Peyer's patch (tissue), 4 donors: ENCODE measurements around the gene CDKAL1.

Experiments
- POLR2A ChIP-seq, 2 donors: fragments of 450-650 bp; IDR thresholded peaks; one replicate each; pipeline ENCODE4 v1.5.1; 2017; ENCODE audit warnings: antibody characterized with exemption in 2 of 2, mild to moderate bottlenecking in 2 of 2, moderate library complexity in 2 of 2
- TF ChIP-seq, protein P1 (sequence below), 6 experiments: fragments of 450-650 bp in 4 of 6; fragments of 200-600 bp in 2 of 6; sonication (generic) in 1 of 6; IDR thresholded peaks; one replicate each; pipeline ENCODE4 v1.5.1; 2017 to 2019; ENCODE audit warnings: antibody characterized with exemption in 6 of 6, mild to moderate bottlenecking in 3 of 6, moderate library complexity in 1 of 6

GRCh38 chr6:20541382-20541781, 7.1 kb downstream of the CDKAL1 start:
- TF ChIP-seq, protein P1, sequence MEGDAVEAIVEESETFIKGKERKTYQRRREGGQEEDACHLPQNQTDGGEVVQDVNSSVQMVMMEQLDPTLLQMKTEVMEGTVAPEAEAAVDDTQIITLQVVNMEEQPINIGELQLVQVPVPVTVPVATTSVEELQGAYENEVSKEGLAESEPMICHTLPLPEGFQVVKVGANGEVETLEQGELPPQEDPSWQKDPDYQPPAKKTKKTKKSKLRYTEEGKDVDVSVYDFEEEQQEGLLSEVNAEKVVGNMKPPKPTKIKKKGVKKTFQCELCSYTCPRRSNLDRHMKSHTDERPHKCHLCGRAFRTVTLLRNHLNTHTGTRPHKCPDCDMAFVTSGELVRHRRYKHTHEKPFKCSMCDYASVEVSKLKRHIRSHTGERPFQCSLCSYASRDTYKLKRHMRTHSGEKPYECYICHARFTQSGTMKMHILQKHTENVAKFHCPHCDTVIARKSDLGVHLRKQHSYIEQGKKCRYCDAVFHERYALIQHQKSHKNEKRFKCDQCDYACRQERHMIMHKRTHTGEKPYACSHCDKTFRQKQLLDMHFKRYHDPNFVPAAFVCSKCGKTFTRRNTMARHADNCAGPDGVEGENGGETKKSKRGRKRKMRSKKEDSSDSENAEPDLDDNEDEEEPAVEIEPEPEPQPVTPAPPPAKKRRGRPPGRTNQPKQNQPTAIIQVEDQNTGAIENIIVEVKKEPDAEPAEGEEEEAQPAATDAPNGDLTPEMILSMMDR (IDR thresholded peaks at IDR 0.05) = no peak
- no peak for TF ChIP-seq POLR2A (IDR thresholded peaks at IDR 0.05)
